Hepatocyte (in vitro differentiated cells): ENCODE results near the gene PCDHGA6.
"Not testable (repeated sequence)": the region's sequence is repeated elsewhere in the genome, so short reads cannot be mapped to it uniquely, and the experiment has no call there.

Source experiments
- EZH2 ChIP-seq: fragments of 200-600 bp; sonication (generic); IDR thresholded peaks from 2 replicates; pipeline ENCODE4 v1.6.1; 2016; ENCODE audit warnings: antibody characterized with exemption, mild to moderate bottlenecking, borderline replicate concordance
- EZH2phosphoT487 ChIP-seq: fragments of 200-600 bp; sonication (generic); IDR thresholded peaks from one replicate; pipeline ENCODE4 v1.6.1; 2018; ENCODE audit warnings: antibody characterized with exemption, mild to moderate bottlenecking, low read depth, moderate library complexity; ENCODE audit not compliant: unreplicated experiment, severe bottlenecking
- TF ChIP-seq, protein P1 (sequence below): fragments of 200-600 bp; sonication (generic); IDR thresholded peaks from 2 replicates; pipeline ENCODE4 v1.5.1; 2016; ENCODE audit warnings: antibody characterized with exemption, mild to moderate bottlenecking; ENCODE audit not compliant: poor library complexity

DNA sequence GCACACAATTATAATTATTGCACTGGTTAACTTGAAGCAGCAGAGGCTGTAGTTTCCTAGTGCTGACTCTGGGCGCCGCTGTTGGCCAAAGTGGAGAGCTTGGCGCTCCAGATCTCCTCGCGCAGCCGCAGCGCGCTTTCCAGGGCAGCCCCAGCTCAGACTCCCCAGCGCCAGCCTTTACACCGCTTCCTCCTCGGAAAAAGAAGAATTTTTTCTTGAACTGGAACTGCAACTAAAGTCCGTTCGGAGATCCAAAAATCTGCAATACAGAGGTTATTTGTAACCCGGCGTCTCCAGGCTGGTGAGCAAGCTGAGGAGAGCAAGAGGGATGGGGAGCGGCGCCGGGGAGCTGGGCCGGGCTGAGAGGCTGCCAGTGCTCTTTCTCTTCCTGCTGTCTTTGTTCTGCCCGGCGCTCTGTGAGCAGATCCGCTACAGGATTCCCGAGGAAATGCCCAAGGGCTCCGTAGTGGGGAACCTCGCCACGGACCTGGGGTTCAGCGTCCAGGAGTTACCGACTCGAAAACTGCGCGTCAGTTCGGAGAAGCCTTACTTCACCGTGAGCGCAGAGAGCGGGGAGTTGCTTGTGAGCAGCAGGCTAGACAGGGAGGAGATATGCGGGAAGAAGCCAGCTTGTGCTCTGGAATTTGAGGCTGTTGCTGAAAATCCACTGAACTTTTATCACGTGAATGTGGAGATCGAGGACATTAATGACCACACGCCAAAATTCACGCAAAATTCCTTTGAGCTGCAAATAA lies 14.0 kb downstream of the PCDHGA6 start, which contains the start of gene PCDHGB4:
- TF ChIP-seq, protein P1, sequence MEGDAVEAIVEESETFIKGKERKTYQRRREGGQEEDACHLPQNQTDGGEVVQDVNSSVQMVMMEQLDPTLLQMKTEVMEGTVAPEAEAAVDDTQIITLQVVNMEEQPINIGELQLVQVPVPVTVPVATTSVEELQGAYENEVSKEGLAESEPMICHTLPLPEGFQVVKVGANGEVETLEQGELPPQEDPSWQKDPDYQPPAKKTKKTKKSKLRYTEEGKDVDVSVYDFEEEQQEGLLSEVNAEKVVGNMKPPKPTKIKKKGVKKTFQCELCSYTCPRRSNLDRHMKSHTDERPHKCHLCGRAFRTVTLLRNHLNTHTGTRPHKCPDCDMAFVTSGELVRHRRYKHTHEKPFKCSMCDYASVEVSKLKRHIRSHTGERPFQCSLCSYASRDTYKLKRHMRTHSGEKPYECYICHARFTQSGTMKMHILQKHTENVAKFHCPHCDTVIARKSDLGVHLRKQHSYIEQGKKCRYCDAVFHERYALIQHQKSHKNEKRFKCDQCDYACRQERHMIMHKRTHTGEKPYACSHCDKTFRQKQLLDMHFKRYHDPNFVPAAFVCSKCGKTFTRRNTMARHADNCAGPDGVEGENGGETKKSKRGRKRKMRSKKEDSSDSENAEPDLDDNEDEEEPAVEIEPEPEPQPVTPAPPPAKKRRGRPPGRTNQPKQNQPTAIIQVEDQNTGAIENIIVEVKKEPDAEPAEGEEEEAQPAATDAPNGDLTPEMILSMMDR = peak; percentile 62
- TF ChIP-seq EZH2, EZH2phosphoT487: not testable (repeated sequence)
